HFF-Myc (cell line): ENCODE results near the gene IL12RB2.

Source experiments
- DNase-seq: peaks from one replicate; pipeline ENCODE4 v3.0.0-alpha.2; 2011; ENCODE audit warnings: low read depth; ENCODE audit errors: extremely low read depth
- H3K4me3 ChIP-seq: replicated peaks from 2 replicates; pipeline ENCODE4 v1.5.1; 2011; ENCODE audit warnings: low read depth, mild to moderate bottlenecking, control low read depth, low read length
- CTCF ChIP-seq: IDR thresholded peaks from 2 replicates; pipeline ENCODE4 v1.5.1; 2012; ENCODE audit warnings: mild to moderate bottlenecking, low read depth, low read length, control low read depth; ENCODE audit errors: missing control alignments

IL12RB2 gene

DNA sequence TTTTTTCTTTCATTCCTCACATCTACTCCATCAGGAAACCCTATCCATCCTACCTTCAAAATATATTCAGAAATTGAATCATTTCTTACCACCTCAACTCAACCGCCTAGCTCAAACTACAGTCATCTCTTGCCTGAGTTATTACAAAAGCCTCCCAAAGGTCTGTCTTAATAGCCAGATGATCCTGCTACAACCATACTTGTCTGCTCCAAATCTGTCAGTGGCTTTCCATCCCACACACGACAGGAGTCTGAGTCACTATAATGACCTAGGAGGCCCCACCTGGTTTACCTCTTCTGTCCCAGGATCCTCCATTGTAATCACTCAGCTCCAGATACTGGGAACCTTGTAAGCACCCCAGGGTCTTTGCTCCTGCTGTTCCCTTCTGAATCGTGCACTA lies 37.1 kb upstream of the IL12RB2 start:
- TF ChIP-seq CTCF: no peak

DNA sequence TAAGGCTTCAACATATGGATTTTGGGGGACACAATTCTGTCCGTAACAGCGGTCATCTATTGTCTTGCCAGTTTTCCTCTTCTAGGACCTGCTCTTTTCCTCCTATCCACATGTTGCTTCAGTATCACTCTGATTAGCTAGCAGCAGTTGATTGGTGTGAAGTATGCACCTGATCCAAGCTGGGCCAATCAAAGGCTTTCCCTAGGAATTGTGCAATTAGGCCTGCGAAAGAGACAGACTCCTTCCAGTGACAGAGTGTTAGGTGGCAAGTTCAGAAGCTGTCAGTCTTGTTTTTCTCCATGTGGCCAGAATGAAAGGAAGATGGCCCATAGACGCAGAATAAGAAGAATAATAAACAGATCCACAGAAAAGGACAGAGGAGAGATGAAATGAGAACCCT lies 34.1 kb upstream of the IL12RB2 start:
- no peak for TF ChIP-seq CTCF
- DNase-seq: no peak
- H3K4me3 ChIP-seq: no peak overlapping the region

More for the DNA sequence above, 37.1 kb upstream of the IL12RB2 start:
- DNase-seq: no peak
- no peak overlapping the region for H3K4me3 ChIP-seq

DNA sequence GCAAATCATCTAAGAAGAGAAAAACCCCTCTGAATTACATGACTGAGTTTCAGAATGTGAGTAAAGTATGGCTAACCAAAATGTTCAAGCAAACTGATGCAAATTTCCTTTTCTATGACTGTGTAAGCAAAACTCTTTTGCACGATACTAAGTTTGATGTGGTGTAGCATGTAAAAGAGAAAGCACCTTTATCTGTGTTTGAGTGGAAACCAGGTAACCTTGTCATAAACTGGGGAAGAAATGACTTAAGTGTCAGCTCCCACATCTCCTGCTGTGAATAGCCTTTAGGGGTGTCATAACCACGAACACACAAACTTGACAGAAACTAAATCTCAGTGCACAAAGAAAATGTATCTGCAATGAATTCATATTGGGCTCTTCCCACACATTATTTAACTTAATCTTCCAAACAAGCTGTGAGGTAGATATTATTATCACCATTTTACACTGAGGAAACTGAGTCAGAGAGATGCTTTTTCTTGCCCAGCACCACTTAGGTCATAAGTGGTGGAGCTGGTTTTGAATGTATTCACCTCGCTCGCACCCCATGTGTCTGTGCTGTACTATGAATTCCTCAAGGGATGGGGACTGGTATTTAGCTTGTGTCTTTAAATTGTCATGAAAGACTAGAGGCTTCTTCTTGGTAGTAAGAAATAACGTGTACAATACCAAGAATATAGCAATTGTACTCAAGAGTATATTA lies 32.9 kb upstream of the IL12RB2 start:
- H3K4me3 ChIP-seq: no peak overlapping the region
- DNase-seq: no peak
- TF ChIP-seq CTCF: no peak

GRCh38 chr1:67280696-67281095 lies 27.0 kb upstream of the IL12RB2 start:
- H3K4me3 ChIP-seq: no peak overlapping the region
- DNase-seq: no peak
- TF ChIP-seq CTCF: no peak

DNA sequence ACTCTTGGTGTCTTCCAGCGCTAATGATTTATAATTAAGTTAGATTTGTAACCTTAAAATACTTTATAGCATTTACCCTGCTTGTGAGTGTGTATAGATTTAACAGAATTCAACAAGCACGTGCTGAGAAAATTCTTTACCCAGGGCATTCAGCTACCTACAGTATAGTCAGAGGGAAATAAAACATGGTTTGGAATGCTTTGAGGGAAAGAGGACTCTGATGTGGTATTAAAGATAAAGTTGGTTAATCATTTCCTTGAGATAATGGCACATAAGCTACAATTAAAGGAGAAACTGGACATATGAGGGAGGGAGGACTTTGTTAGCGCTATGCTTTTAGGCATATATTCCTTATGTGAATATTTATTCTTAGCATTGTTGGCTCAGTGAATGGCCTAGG lies 26.4 kb upstream of the IL12RB2 start:
- H3K4me3 ChIP-seq: no peak overlapping the region
- TF ChIP-seq CTCF: no peak
- DNase-seq: no peak

DNA sequence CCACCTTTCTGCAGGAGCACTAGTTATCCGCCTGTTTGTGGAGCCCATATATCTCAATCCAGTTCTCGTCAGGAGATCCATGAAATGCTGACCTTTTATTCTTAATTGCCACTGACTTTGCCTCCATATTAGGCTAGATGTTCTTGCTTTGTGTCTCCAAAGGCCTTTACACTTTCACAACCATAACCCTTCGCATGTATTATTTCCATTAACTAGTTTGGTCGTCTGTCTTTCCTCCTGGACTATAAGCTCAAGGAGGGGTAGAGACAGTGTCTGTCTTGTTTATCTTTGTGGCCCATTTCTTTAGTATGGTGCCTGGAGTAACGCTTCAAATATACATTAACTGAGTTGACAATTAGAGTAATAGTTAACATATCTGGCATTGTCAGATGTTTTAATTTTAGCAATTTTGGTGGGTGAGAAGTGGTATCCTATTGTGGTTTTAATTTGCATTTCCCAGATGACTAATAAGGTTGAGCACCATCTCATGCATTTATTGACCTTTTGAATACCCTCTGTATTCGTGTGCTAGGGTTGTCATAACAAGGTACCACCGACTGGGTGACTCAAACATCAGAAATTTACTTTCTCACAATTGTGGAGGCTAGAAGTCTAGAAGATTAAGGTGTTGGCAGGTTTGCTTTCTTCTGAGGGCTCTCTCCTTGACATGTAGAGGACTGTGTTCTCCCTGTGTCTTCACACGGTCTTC lies 21.7 kb upstream of the IL12RB2 start:
- H3K4me3 ChIP-seq: no peak overlapping the region
- TF ChIP-seq CTCF: no peak
- DNase-seq: no peak
